IMR-90 (cell line): ENCODE data around the gene SLITRK5. TPM values are rescaled to one million over a fixed set of nuclear protein-coding genes. Genes with fewer than 3 reads are reported as not detected.

Experiments
- ATAC-seq: fragments of 200-7000 bp; cut with Tn5 transposase; 2 replicates; pipeline ENCODE4 v1.9.1; 2020; ENCODE audit warnings: low read depth, mild to moderate bottlenecking, moderate library complexity
- BruUV-seq: library from RNA; stranded (reverse); fragments of 400-500 nt; replicated peaks from 2 replicates; lab custom pipeline; 2021; lab: Mats Ljungman, UMichigan
- CTCF ChIA-PET: fragments of 300-600 bp; formaldehyde crosslinking; extraction: SDS; loops from one replicate; lab custom pipeline; 2021; ENCODE audit warnings: antibody characterized with exemption; lab: Yijun Ruan, JAX
- POLR2A ChIA-PET: fragments of 300-600 bp; sonication (Branson Sonifier 250); formaldehyde crosslinking; loops from one replicate; lab custom pipeline; 2022; ENCODE audit warnings: antibody characterized with exemption; ENCODE audit not compliant: unreplicated experiment; lab: Charles Lee
- DNase-seq: peaks from one replicate; pipeline ENCODE4 v3.0.0; 2013
- H2AFZ ChIP-seq: replicated peaks from 2 replicates; pipeline ENCODE3; 2013; ENCODE audit warnings: low read length, mild to moderate bottlenecking; ENCODE audit not compliant: poor library complexity
- H2AK5ac ChIP-seq: 2 replicates; pipeline ENCODE4 v1.6.1; 2013; ENCODE audit warnings: low read depth, low read length, inconsistent platforms
- H2AK9ac ChIP-seq: replicated peaks from 2 replicates; pipeline ENCODE3; 2013; ENCODE audit warnings: mild to moderate bottlenecking, low read depth, low read length, moderate library complexity; ENCODE audit not compliant: poor library complexity
- H2BK120ac ChIP-seq: 2 replicates; pipeline ENCODE4 v1.6.1; 2013; ENCODE audit warnings: low read depth, low read length, inconsistent platforms
- H2BK15ac ChIP-seq: 3 replicates; pipeline ENCODE4 v1.6.1; 2013; ENCODE audit warnings: low read depth, low read length, inconsistent platforms
- H2BK20ac ChIP-seq: 2 replicates; pipeline ENCODE4 v1.6.1; 2013; ENCODE audit warnings: low read depth, mild to moderate bottlenecking, inconsistent platforms, low read length, moderate library complexity
- H2BK5ac ChIP-seq: 2 replicates; pipeline ENCODE4 v1.6.1; 2013; ENCODE audit warnings: mild to moderate bottlenecking, low read depth, low read length, inconsistent platforms; ENCODE audit not compliant: poor library complexity, severe bottlenecking
- H3K14ac ChIP-seq: replicated peaks from 2 replicates; pipeline ENCODE4 v1.6.1; 2013; ENCODE audit warnings: low read depth, low read length, inconsistent platforms
- H3K18ac ChIP-seq: 2 replicates; pipeline ENCODE4 v1.6.1; 2013; ENCODE audit warnings: low read depth, low read length, control low read depth
- H3K23ac ChIP-seq: 2 replicates; pipeline ENCODE4 v1.6.1; 2013; ENCODE audit warnings: low read depth, low read length, inconsistent platforms
- H3K27ac ChIP-seq: 2 replicates; pipeline ENCODE4 v1.5.1; 2013; ENCODE audit warnings: mild to moderate bottlenecking, control low read depth, low read length; ENCODE audit not compliant: insufficient read depth
- H3K27me3 ChIP-seq: 2 replicates; pipeline ENCODE4 v1.6.1; 2013; ENCODE audit warnings: low read length; ENCODE audit not compliant: control insufficient read depth, insufficient read depth
- H3K36me3 ChIP-seq: 2 replicates; pipeline ENCODE4 v1.6.1; 2013; ENCODE audit warnings: low read length, mixed read lengths; ENCODE audit not compliant: control insufficient read depth, insufficient read depth
- H3K4ac ChIP-seq: 2 replicates; pipeline ENCODE4 v1.6.1; 2013; ENCODE audit warnings: low read depth, low read length, inconsistent platforms
- H3K4me1 ChIP-seq: 2 replicates; pipeline ENCODE4 v1.6.1; 2013; ENCODE audit warnings: low read length, mixed read lengths; ENCODE audit not compliant: control insufficient read depth, insufficient read depth
- H3K4me2 ChIP-seq: 2 replicates; pipeline ENCODE4 v1.6.1; 2013; ENCODE audit warnings: low read depth, mild to moderate bottlenecking, control low read depth, low read length, moderate library complexity
- H3K4me3 ChIP-seq: 2 replicates; pipeline ENCODE4 v1.5.1; 2013; ENCODE audit warnings: low read depth, mild to moderate bottlenecking, control low read depth, low read length, moderate library complexity; ENCODE audit not compliant: insufficient read depth
- H3K56ac ChIP-seq: 2 replicates; pipeline ENCODE4 v1.6.1; 2013; ENCODE audit warnings: low read length, inconsistent platforms; ENCODE audit not compliant: insufficient read depth; ENCODE audit errors: extremely low read depth
- H3K79me1 ChIP-seq, 2 experiments: 2 replicates each; pipeline ENCODE4 v1.6.1; 2013; ENCODE audit warnings: low read length in 2 of 2, inconsistent platforms in 1 of 2, low read depth in 1 of 2
- H3K9ac ChIP-seq: 2 replicates; pipeline ENCODE4 v1.6.1; 2013; ENCODE audit warnings: low read depth, low read length, control low read depth
- H3K9me1 ChIP-seq: 2 replicates; pipeline ENCODE4 v1.6.1; 2013; ENCODE audit warnings: low read length, inconsistent platforms; ENCODE audit not compliant: insufficient read depth
- H3K9me3 ChIP-seq: 2 replicates; pipeline ENCODE4 v1.6.1; 2013; ENCODE audit warnings: low read length; ENCODE audit not compliant: control insufficient read depth, insufficient read depth
- H4K20me1 ChIP-seq: 2 replicates; pipeline ENCODE4 v1.6.1; 2013; ENCODE audit warnings: low read length, inconsistent platforms; ENCODE audit not compliant: insufficient read depth
- H4K5ac ChIP-seq: 2 replicates; pipeline ENCODE4 v1.6.1; 2013; ENCODE audit warnings: mild to moderate bottlenecking, low read depth, low read length, control low read depth
- H4K8ac ChIP-seq, 2 experiments: 2 replicates each; pipeline ENCODE4 v1.6.1; 2013; ENCODE audit warnings: low read depth in 2 of 2, low read length in 2 of 2, control low read depth in 1 of 2, inconsistent platforms in 1 of 2
- H4K91ac ChIP-seq: 2 replicates; pipeline ENCODE4 v1.6.1; 2013; ENCODE audit warnings: low read depth, low read length, inconsistent platforms; ENCODE audit not compliant: insufficient read depth
- CTCF ChIP-seq: conservative IDR thresholded peaks from 2 replicates; pipeline ENCODE4 v1.5.1; 2012; ENCODE audit warnings: mild to moderate bottlenecking, low read depth, low read length, improper control_type of control experiment
- MAZ ChIP-seq: IDR thresholded peaks from 2 replicates; pipeline ENCODE4 v1.6.1; 2012; ENCODE audit warnings: low read depth, mild to moderate bottlenecking, low read length, improper control_type of control experiment, moderate library complexity, borderline replicate concordance
- RCOR1 ChIP-seq: IDR thresholded peaks from 2 replicates; pipeline ENCODE4 v1.6.1; 2012; ENCODE audit warnings: mild to moderate bottlenecking, low read length, improper control_type of control experiment; ENCODE audit not compliant: insufficient replicate concordance
- RFX5 ChIP-seq: IDR thresholded peaks from 2 replicates; pipeline ENCODE4 v1.8.0; 2012; ENCODE audit warnings: low read depth, mild to moderate bottlenecking, low read length, moderate library complexity
- SMC3 ChIP-seq: fragments of 150-350 bp; IDR thresholded peaks from 2 replicates; pipeline ENCODE4 v1.6.1; 2016; ENCODE audit warnings: low read depth, mild to moderate bottlenecking, antibody characterized with exemption, low read length, moderate library complexity
- WGBS, 2 experiments: methylation state at CpG; one replicate each; pipeline versions ENCODE4 v1.1.5 to v1.1.7; 2013; ENCODE audit warnings: missing lambda C conversion rate in 2 of 2; ENCODE audit not compliant: insufficient read length in 1 of 2; ENCODE audit errors: extremely low coverage in 2 of 2; 5-methylcytosine and 5-hydroxymethylcytosine counted together
- dilution Hi-C: fragments of 300-500 bp; cut with HindIII; formaldehyde crosslinking; loops from one replicate; pipeline ENCODE4 v1.14.3; 2018; ENCODE audit warnings: low sequenced_read_pairs; ENCODE audit not compliant: unreplicated experiment
- in situ Hi-C: fragments of 300-500 bp; cut with MboI; formaldehyde crosslinking; loops from 3 replicates; pipeline ENCODE4 v1.14.3; 2019; ENCODE audit warnings: low sequenced_read_pairs, inconsistent platforms, mixed read lengths
- intact Hi-C: fragments of 100-400 bp; cut with micrococcal nuclease; formaldehyde crosslinking; loops from 2 replicates; pipeline ENCODE4 v1.10.0; 2022
- polyA plus RNA-seq, 3 experiments: library from polyadenylated mRNA; depleted of rRNA; stranded (reverse); fragments of >200 nt; gene quantifications; 2 replicates each; pipeline ENCODE4 v1.2.3, GENCODE V29; 2012; ENCODE audit warnings: low replicate concordance in 1 of 3
- total RNA-seq: library from RNA; depleted of rRNA; stranded (reverse); fragments of >200 nt; gene quantifications from 2 replicates; pipeline ENCODE4 v1.2.3, GENCODE V29; 2012

Gene SLITRK5
- total and polyA plus RNA-seq, 2 of the 4 experiments (the other 2 are of a cell fraction) = under 0.01 to 0.03 TPM

GRCh38 chr13:87680298-87680697, 9.1 kb downstream of the SLITRK5 start:
- H2BK120ac ChIP-seq = no peak overlapping the region
- no peaks in the 10 kb centered on the region for H3K4me1 ChIP-seq
- DNase-seq (no peak), ATAC-seq (no peak)
- BruUV-seq = no TSS peak
- no peaks in the 10 kb centered on the region; the same call in 1 of the 2 replicates for H3K27me3 ChIP-seq
- intact Hi-C loops (no loop called here), in situ Hi-C loops (no loop called here), dilution Hi-C loops (no loop called here)
- no peaks in the 10 kb centered on the region for H3K36me3 ChIP-seq
- H2BK20ac ChIP-seq = no peak overlapping the region
- no peak overlapping the region for H3K56ac ChIP-seq
- no peaks in the 10 kb centered on the region for H3K9me1 ChIP-seq
- no peak overlapping the region for H2AK5ac ChIP-seq
- H4K20me1 ChIP-seq = no peaks in the 10 kb centered on the region
- no peak overlapping the region for H3K4me2 ChIP-seq
- no peak overlapping the region for H3K4ac ChIP-seq
- H4K8ac ChIP-seq = no peak overlapping the region
- H3K18ac ChIP-seq = no peak overlapping the region
- no peak overlapping the region for H2AK9ac ChIP-seq
- no peak overlapping the region for H2AFZ ChIP-seq
- no peaks in the 10 kb centered on the region for H3K9me3 ChIP-seq
- no peak overlapping the region for H2BK15ac ChIP-seq
- no peak overlapping the region for H3K27ac ChIP-seq
- no peak overlapping the region for H3K9ac ChIP-seq
- no peak overlapping the region for H3K23ac ChIP-seq
- CTCF ChIA-PET = no interaction called here
- TF ChIP-seq RFX5 (no peak), MAZ (no peak), CTCF (no peak), RCOR1 (no peak), SMC3 (no peak)
- no peak overlapping the region for H2BK5ac ChIP-seq
- H3K4me3 ChIP-seq = no peak overlapping the region
- H3K79me1 ChIP-seq = no peaks in the 10 kb centered on the region
- no CpG with 5 or more reads among the region's 1 CpG for WGBS, 2 experiments
- no peak overlapping the region for H3K14ac ChIP-seq
- H4K91ac ChIP-seq = no peak overlapping the region
- no peak overlapping the region for H4K5ac ChIP-seq
- POLR2A ChIA-PET = no interaction called here
